Activated T-cell treated with anti-CD3 and anti-CD28 coated beads, Interleukin-2, amount 50 U/mL, for 72 hours (primary cell): ENCODE results near the gene DYNLL2. TPM values are rescaled to one million over a fixed set of nuclear protein-coding genes. Genes with fewer than 3 reads are reported as not detected.

Source experiments
- ATAC-seq, 2 donors: fragments of 150-1000 bp; cut with Tn5 transposase; replicated peaks in 1 of 2; 2 replicates each; pipeline ENCODE4 v1.10.0; 2021; ENCODE audit warnings: moderate library complexity in 2 of 2, mild to moderate bottlenecking in 1 of 2
- DNase-seq, 2 donors: peaks; one replicate each; pipeline ENCODE4 v3.0.0; 2021 to 2022; ENCODE audit warnings: mixed read lengths in 1 of 2
- H3K27ac Mint-ChIP-seq: one replicate; pipeline ENCODE4 v1.8.0; 2022; ENCODE audit warnings: mild to moderate bottlenecking, moderate library complexity, mixed read lengths
- H3K27me3 Mint-ChIP-seq: one replicate; pipeline ENCODE4 v1.8.0; 2022; ENCODE audit warnings: low read depth, mixed read lengths
- H3K36me3 Mint-ChIP-seq, 2 donors: one replicate each; pipeline ENCODE4 v1.8.0; 2022; ENCODE audit warnings: mixed read lengths in 2 of 2, mild to moderate bottlenecking in 1 of 2; ENCODE audit not compliant: insufficient read depth in 2 of 2
- H3K4me1 Mint-ChIP-seq: one replicate; pipeline ENCODE4 v1.8.0; 2022; ENCODE audit warnings: low read depth, mixed read lengths
- H3K4me3 Mint-ChIP-seq, 2 donors: one replicate each; pipeline ENCODE4 v1.8.0; 2022; ENCODE audit warnings: mild to moderate bottlenecking in 2 of 2, mixed read lengths in 2 of 2, moderate library complexity in 2 of 2
- H3K9me3 Mint-ChIP-seq, 2 donors: one replicate each; pipeline ENCODE4 v1.8.0; 2022; ENCODE audit warnings: mixed read lengths in 2 of 2
- total RNA-seq, 2 donors: library from RNA; stranded (reverse); gene quantifications; one replicate each; pipeline ENCODE4 v1.2.3, GENCODE V29; 2022

DYNLL2 gene
- total RNA-seq, 2 donors from 2014 or later: 32.9 to 37.7 TPM

DNA sequence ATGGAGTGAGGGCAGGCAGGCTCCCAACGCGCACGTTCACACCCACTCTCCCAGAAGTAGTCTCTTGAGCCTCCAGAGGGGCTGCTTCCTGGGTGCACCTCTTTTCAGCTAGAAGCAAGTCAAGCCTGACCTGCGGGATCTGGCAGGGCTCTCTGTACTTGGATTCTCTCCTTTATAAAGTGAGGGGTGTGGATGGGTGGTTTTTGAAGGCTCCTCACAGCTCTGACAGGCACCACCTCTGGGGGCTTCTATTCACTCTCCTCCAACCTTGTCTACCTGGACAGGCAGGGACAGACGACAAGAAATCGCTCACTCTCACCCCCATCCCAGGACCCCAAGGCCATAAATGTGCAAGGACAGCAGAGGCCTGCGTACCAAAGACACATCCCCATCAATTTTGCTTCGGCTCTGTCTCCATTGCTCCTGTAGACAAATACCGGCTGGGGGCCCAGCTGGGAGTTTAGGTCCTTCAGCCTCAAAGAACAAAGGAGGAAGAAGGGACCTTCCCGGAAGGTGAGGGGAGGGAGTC, 814 bp upstream of the DYNLL2 start:
- DNase-seq: no peak
- H3K4me3 Mint-ChIP-seq: peak overlapping the region in 1 of 2 donors; percentile 71
- ATAC-seq: no peak
- H3K27me3 Mint-ChIP-seq: peaks cover 19% of the 10 kb centered on the region
- H3K27ac Mint-ChIP-seq: no peak overlapping the region
- peaks cover 29% of the 10 kb centered on the region for H3K4me1 Mint-ChIP-seq
- H3K9me3 Mint-ChIP-seq: no peaks in the 10 kb centered on the region
- peaks cover 2 to 5% of the 10 kb centered on the region in 2 donors for H3K36me3 Mint-ChIP-seq

DNA sequence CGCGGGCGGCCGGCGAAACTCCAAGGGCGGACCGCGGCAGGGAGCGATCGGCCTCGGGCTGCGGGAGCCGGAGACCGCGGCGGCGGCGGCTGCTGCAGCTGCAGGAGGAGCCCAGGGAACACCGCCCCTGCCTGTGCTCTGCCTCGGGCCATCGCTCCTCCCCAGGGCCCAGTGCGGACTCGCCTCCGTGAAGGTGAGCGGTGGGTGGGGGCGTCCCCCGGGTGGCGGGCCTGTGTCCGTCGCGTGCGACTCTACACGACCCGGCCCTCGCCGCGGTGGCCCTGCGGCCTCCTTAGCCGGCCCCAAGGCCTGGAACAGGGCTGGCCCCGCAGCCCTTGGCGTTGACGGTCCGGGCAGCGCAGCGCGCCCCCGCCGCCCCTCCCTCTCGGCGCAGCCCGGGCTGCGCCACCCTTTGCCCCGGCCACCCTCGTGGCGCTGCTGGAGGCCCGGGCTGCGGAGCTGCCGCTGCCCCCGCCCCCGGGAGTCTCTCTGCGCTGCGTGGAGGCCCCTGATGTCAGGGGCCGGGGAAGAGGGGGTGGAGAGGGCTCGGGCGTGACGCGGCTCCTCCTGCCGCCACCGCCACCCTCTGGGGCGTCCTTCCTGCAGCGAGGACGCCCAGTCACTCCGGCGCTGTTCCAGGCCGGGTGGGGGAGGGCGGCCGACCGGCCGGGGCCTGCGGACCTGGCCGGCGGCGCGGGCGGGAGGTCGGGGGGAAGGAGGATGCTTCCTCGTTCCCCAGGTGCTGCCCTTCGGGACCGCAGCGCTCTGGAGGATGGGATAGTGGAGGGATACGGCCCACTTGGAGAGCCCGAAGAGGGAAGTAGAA, 485 bp downstream of the DYNLL2 start:
- DNase-seq (peak; percentile 73 to 74), ATAC-seq (peak; percentile 66 to 69)
- H3K27ac Mint-ChIP-seq: peak overlapping the region; percentile 89
- peak overlapping the region; percentile 87 to 88 for H3K4me3 Mint-ChIP-seq
- H3K4me1 Mint-ChIP-seq: peaks cover 42% of the 10 kb centered on the region
- H3K27me3 Mint-ChIP-seq: peaks cover 14% of the 10 kb centered on the region
- H3K9me3 Mint-ChIP-seq: no peaks in the 10 kb centered on the region
- peaks cover 4 to 14% of the 10 kb centered on the region in 2 donors for H3K36me3 Mint-ChIP-seq

DNA sequence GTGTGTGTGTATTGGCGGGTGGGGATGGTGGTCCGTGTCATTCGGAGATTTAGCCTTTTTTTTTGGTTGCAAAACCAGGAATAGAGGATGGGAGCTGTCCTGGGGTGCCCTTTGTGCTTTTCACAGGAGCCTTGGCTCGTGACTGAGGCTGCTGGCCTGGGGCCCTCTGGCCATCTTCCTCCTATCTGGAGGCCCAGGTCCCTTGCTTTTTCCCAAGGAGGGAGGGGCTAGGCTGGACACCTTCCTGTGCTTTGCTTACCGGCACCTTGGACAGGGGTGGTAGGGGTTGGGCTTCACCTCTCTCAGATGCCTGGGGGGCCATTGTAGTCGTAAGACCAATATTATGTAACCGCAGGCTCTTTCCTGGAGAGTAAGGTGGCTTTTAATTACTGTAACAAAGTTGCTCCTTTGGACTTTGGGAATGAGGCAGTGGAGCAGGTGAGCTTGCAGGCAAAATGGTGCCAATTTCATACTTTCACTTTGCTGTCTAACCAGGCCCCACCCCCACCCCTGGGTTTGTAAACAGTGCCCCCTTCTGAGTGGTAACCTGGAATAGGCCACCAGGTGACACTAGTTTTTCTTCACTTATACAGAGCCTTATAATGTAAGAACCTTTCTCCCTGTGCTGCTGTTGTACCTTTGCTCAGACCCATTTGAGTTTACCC, 1.2 kb downstream of the DYNLL2 start:
- peak; percentile 5 to 13 for ATAC-seq
- H3K36me3 Mint-ChIP-seq: peaks cover 6 to 14% of the 10 kb centered on the region in 2 donors

DNA sequence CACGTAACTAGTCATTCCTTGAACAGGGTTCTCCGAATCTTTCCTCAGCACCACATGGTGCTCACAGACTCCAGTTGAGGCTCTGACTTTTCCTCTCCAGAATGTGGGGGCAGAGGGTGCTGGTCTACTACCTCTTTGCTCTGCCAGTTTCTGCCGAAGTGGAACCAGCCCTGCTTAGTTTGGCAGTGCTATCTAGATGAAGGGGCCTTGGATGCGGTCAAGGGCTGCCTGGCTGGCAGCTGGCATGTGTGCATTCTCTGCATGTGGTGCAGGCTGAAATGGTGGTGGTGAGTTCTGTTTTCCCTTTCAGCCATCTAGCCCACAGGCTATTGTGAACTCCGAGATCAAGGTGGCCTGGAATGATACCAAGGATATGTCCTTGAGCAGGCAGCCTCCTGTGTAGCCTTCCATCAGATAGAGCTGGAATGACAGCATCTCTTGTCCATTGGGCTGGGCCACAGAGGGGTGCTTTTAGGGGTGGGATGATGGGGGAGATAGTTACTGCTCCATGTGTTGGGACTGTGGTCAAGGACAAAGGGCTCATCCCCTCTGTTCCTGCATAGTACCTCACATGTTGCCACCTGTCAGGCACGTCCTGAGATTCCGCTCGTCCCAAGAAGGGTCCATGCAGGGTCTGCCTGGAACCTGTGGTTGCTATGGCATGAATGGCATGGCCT, 2.0 kb downstream of the DYNLL2 start:
- Mint-ChIP-seq H3K27ac (peak overlapping the region; percentile 89), H3K36me3 (peaks cover 6 to 18% of the 10 kb centered on the region in 2 donors), H3K4me1 (peaks cover 42% of the 10 kb centered on the region), H3K9me3 (no peaks in the 10 kb centered on the region), H3K4me3 (peak overlapping the region; percentile 87 to 88), H3K27me3 (peaks cover under 1% of the 10 kb centered on the region)
- DNase-seq (no peak), ATAC-seq (no peak)

More for the DNA sequence above, 1.2 kb downstream of the DYNLL2 start:
- Mint-ChIP-seq H3K27ac (peak overlapping the region; percentile 89), H3K9me3 (no peaks in the 10 kb centered on the region), H3K4me1 (peaks cover 42% of the 10 kb centered on the region), H3K27me3 (peaks cover 7% of the 10 kb centered on the region), H3K4me3 (peak overlapping the region; percentile 87 to 88)
- DNase-seq: peak; percentile 23 to 29

DNA sequence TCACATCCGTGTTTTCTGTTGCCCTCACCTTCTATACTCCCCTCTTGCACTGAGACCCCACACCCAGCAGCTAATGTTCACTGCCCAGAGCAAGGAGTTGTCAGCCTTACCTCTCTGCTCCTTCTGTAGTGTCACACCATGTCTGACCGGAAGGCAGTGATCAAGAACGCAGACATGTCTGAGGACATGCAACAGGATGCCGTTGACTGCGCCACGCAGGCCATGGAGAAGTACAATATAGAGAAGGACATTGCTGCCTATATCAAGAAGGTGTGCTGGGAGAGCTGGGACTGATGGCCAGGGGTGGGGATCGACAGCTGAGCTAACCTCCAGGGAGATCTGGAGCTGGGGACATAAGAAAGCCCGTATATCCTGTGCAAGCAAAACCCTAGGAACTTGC, 3.7 kb downstream of the DYNLL2 start:
- no peak overlapping the region for H3K4me3 Mint-ChIP-seq
- H3K27me3 Mint-ChIP-seq: no peaks in the 10 kb centered on the region
- peak overlapping the region; percentile 6 for H3K27ac Mint-ChIP-seq
- peaks cover 6 to 25% of the 10 kb centered on the region in 2 donors for H3K36me3 Mint-ChIP-seq
- H3K9me3 Mint-ChIP-seq: no peaks in the 10 kb centered on the region
- H3K4me1 Mint-ChIP-seq: peaks cover 42% of the 10 kb centered on the region
- ATAC-seq: no peak
- no peak for DNase-seq

DNA sequence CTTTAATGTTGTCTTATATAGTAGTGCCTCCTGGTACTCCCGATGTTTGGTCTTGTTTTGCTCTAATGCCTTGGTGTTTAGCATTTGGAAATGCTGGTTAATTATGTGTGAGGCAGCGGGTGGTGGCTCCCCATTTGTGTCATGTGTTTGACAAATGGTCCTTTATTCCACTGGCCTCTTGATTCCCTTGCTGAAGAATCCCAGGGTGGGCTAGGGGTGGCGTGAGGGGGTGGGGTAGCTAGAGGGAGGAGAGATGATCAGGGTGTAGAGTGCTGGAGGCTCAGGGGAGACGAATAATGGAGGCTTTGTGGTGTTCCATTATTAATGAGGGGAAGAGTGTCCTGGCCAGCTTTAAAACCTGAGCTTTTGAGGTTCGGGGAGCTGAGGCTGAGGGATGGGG, 5.4 kb downstream of the DYNLL2 start:
- ATAC-seq: no peak
- Mint-ChIP-seq H3K9me3 (no peaks in the 10 kb centered on the region), H3K4me1 (peaks cover 42% of the 10 kb centered on the region), H3K27ac (peak overlapping the region; percentile 30), H3K36me3 (peaks cover 6 to 26% of the 10 kb centered on the region in 2 donors), H3K4me3 (no peak overlapping the region), H3K27me3 (no peaks in the 10 kb centered on the region)
- no peak for DNase-seq

DNA sequence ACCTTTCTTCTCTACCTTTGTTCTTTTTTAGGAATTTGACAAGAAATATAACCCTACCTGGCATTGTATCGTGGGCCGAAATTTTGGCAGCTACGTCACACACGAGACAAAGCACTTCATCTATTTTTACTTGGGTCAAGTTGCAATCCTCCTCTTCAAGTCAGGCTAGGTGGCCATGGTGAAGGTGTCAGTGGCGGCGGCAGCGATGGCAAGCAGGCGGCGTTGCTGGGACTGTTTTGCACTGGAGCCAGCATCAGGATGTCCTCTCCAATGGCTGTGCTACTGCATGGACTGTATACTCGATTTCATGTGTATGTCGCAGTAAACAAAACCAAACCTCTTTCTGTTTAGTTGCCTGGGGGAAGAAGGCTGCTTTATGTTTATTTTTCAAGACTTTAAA, 5.9 kb downstream of the DYNLL2 start:
- Mint-ChIP-seq H3K9me3 (no peaks in the 10 kb centered on the region), H3K27ac (no peak overlapping the region), H3K4me3 (no peak overlapping the region), H3K4me1 (peaks cover 42% of the 10 kb centered on the region), H3K27me3 (no peaks in the 10 kb centered on the region), H3K36me3 (peaks cover 6 to 26% of the 10 kb centered on the region in 2 donors)
- DNase-seq: no peak
- no peak for ATAC-seq

DNA sequence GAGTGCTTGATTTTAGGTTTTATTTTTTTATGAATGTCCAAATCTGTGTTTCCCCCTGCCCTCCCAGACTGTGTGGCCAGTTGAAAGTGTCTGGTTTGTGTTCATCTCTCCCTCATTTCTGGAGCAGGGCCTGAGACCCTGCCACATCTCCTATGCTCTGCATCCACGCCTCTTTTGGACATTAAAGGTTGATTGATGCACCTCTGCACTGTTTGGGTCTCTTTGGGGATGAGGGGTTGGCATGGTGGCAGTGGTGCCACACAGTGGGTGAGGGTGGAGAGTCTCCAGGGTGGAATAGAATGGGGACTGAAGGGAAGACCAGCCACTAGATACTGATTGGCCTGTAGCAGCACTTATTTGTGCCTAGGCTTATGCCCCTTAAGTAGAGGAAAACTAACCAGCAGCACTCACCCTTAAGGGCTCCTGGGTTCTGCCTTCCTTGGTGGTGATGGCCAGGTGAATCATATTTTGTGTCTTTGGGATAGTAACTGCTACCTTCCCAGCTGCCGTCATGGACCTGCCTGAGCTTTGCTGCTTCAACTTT, 7.9 kb downstream of the DYNLL2 start:
- Mint-ChIP-seq H3K36me3 (peaks cover 6 to 26% of the 10 kb centered on the region in 2 donors), H3K4me1 (peaks cover 26% of the 10 kb centered on the region), H3K27ac (no peak overlapping the region), H3K27me3 (no peaks in the 10 kb centered on the region), H3K4me3 (no peak overlapping the region), H3K9me3 (no peaks in the 10 kb centered on the region)
- ATAC-seq (no peak), DNase-seq (no peak)

DNA sequence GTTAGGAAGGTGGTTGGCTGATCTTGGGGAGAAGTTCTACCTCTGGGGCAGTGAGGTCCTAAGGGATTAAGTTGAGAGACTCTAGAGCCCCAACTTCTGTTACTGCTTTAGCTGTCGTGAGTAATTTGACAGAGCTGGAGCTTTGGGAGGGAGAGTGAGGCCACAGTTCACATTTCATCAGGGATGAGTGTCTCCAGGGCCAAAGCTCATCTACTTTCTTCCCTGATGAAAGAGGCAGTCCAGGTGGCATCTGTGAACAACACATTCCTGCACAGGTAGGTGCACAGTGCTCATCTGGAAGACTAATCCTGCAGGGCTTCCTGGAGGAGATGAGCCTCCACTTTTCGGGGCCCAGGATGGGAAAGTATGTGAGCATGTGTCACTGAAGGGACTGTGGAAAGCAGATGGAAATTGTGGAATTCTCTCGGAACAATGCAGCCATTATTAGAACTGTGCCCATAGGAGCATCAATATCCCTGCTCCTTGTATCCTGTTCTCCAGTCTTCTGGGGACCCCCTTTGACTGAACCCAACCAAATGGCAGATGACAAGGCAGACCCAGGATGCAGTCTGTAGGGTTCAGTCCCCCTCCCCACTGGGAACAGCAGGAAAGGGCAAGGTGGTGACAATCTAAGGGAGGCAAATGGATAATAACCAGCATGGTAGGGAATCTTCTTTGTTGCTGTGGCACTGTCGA, 9.0 kb downstream of the DYNLL2 start:
- ATAC-seq (no peak), DNase-seq (no peak)
- Mint-ChIP-seq H3K27me3 (no peaks in the 10 kb centered on the region), H3K4me1 (peaks cover 15% of the 10 kb centered on the region), H3K9me3 (no peaks in the 10 kb centered on the region), H3K27ac (peak overlapping the region; percentile 21), H3K4me3 (no peak overlapping the region), H3K36me3 (peaks cover 4 to 22% of the 10 kb centered on the region in 2 donors)

DNA sequence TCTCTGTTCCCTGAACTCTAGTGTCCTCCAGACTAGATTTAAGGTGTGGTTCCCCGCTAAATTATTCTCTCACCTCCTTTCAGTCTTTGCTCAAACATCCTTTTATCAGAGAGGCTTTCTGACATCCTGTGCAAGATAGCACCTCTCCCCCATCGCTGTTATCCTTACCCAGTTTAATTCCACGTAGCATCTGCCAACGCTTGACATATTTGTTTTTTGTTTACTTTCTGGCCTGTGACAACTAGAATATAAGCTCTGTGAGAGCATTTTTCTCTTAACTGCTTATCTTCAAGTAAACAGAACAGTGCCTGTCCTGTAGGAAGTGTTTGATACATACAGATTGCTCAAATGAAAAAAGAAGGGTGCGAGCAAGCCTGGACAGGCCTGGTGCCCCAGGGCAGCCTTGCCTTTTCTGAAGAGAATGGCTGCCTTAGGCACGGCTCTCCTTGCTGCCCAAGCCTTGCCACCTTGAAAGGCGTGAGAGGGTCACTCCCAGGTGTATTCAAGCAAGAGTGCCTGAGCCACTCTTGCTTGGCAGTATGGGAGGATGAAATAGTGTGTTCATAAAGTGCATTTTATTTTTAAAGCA, 9.7 kb downstream of the DYNLL2 start:
- peaks cover 4 to 18% of the 10 kb centered on the region in 2 donors for H3K36me3 Mint-ChIP-seq
- no peaks in the 10 kb centered on the region for H3K27me3 Mint-ChIP-seq
- H3K9me3 Mint-ChIP-seq: no peaks in the 10 kb centered on the region
- ATAC-seq: no peak
- H3K27ac Mint-ChIP-seq: peak overlapping the region; percentile 5
- DNase-seq: no peak
- no peak overlapping the region for H3K4me3 Mint-ChIP-seq
- H3K4me1 Mint-ChIP-seq: peaks cover 9% of the 10 kb centered on the region

DNA sequence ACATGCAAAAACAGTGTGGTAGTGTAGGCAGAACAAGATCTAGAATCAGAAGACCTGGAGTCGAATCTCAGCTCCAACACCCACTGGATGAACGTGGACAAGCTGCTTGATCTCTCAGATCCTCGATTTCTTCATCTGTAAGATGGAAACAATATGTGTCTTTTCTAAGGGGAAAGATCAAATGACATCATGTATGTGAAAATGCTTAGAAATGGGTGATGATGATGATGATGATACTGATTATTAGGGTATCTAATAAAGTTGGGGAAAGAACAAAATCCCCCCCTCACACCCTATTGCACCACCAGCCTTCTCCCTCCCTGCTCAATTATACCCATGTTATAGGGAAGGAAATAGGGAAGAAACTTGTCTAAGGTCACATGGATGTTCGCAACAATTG, 10.9 kb downstream of the DYNLL2 start:
- no peak for ATAC-seq
- no peak for DNase-seq
- no peaks in the 10 kb centered on the region for H3K27me3 Mint-ChIP-seq
- peaks cover under 1 to 13% of the 10 kb centered on the region in 2 donors for H3K36me3 Mint-ChIP-seq
- no peak overlapping the region for H3K4me3 Mint-ChIP-seq
- H3K9me3 Mint-ChIP-seq: no peaks in the 10 kb centered on the region
- H3K27ac Mint-ChIP-seq: no peak overlapping the region
- peaks cover 4% of the 10 kb centered on the region for H3K4me1 Mint-ChIP-seq

DNA sequence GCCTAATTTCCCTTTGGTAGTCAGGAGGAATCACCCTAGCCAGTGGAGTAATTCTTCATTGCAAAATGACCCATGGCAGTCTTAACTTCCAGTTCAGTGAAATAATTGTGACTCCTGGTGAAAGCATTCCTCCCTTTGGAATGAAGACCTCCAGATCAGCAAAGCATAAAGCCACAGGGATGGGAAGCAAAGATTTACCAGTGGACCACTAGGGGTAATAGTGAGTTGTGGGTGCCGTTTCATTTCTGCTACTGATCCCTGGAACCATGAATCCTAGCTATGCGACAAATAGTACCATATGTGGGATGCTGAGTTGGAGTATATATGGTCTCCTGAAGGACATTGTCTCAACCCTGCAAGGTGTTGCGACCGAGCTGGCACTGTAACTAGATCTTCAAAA, 13.7 kb downstream of the DYNLL2 start:
- Mint-ChIP-seq H3K9me3 (no peaks in the 10 kb centered on the region), H3K36me3 (peaks cover 0 to 2% of the 10 kb centered on the region in 2 donors), H3K4me1 (peaks cover 4% of the 10 kb centered on the region), H3K27me3 (no peaks in the 10 kb centered on the region), H3K4me3 (no peak overlapping the region), H3K27ac (no peak overlapping the region)
- ATAC-seq: no peak
- DNase-seq: no peak
